HG03520 (cell line): ENCODE data around the gene SKA2.
"Not testable (repeated sequence)": the region's sequence is repeated elsewhere in the genome, so short reads cannot be mapped to it uniquely, and the experiment has no call there.

Experiments
- ATAC-seq: cut with Tn5 transposase; IDR thresholded peaks from one replicate; pipeline ENCODE4 v1.9.1; 2021; ENCODE audit warnings: mild to moderate bottlenecking, moderate library complexity; ENCODE audit not compliant: unreplicated experiment

The SKA2 gene

DNA sequence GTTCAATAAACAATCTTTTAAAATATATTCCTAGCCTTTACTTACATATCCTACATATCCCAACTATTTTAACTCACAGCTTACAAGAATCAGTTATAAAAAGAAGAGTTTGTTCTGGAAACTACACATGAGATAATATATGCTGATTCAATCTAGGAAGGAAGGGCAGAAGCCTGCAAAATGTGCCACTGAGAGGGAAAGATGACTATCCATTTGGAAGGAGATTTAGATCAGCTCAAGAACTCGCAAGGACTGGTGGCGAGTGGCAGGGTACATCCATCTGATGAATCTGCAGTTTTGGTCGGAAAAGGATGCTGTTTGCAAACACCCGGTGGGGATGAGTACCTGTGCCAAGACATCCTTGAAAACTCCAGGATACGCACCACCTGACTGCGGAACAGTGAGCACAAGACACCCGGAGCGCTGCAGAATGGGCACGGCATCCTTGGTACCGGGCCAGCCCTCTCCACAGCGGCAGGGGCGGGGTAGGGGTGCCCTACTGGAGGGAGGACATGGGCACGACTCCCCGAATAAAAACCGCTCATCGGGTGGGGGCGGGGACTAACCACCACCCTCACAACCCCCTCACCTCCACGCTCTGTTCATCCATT is 49.0 kb downstream of the SKA2 start:
- peak; percentile 22 for ATAC-seq

DNA sequence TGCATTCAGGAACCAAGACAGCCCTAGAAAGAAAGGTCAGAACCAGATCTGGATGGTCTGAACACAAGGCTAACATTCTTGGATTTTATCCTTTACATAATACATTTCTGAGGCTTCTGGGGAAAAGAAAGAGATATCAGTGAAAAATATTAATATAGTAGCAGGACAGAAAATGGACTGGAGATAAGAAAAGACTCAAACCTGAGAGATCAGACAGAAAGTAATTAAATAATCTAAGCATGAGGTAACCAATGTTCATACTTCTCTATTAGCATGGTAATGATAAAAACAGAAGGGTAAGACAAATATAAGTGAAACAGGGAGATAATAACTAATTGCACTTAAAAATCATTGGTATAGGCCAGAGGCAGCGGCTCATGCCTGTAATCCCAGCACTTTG is 53.8 kb downstream of the SKA2 start:
- no peak for ATAC-seq

DNA sequence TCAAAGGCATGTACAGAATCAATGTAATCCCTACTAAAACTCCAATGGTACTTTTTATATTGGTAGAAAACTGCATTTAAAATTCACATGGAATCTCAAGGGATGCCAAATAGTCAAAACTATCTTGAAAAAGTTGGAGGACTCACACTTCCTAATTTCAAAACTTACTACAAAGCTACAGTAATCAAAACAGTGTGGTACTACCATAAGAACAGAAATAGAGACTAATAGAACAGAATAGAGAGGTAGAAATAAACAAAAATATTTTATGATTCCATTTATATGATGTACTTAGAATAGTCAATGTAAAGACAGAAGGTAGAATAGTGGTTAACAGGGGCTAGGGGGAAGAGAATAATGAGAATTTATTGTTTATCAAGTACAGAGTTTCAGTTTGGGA is 57.1 kb downstream of the SKA2 start:
- no peak for ATAC-seq

DNA sequence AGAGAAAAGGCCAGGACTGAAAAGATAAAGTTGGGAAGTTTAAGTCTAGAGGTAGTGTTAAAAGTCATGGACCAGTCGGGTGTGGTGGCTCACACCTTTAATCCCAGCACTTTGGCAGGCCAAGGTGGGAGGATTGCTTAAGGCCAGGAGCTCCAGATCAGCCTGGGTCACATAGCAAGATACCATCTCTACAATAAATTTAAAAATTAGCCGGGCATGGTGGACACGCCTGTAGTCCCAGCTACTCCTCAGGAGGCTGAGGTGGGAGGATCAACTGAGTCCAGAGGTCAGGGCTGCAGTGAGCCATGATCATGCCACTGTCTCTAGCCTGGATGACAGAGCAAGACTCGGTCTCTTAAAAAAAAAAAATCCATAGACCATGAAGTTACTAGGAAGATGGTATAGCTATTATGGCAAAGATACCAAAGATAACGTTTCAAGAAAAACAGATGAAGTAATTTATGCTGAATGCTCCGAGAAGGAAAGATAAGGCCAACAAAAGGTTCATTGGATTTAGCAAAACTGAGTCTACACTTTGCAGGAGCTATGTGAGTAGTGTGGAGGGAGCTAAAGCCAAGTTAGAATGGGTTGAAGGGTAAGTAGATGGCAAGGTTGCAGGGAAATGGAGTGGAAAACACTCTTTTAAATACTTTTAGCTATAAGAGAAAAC is 60.0 kb downstream of the SKA2 start:
- no peak for ATAC-seq

DNA sequence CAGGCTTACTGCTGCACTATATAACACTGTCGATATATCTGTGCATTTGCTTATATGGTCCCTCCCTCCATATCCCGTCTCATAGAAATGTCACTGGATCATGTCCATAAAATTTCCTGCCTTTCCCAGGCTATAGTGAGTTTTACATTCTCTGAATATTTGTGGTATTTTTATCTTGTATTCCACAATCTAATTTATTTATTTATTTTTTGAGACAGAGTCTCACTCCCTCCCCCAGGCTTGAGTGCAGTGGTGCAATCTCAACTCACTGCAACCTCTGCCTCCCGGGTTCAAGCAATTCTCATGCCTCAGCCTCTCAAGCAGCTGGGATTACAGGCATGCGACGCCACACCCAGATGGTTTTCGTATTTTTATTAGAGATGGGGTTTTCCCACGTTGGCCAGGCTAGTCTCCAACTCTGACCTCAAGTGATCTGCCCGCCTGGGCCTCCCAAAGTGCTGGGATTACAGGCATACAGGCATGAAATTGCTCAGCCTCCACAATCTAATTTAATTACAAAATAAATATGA is 61.2 kb downstream of the SKA2 start:
- no peak for ATAC-seq

DNA sequence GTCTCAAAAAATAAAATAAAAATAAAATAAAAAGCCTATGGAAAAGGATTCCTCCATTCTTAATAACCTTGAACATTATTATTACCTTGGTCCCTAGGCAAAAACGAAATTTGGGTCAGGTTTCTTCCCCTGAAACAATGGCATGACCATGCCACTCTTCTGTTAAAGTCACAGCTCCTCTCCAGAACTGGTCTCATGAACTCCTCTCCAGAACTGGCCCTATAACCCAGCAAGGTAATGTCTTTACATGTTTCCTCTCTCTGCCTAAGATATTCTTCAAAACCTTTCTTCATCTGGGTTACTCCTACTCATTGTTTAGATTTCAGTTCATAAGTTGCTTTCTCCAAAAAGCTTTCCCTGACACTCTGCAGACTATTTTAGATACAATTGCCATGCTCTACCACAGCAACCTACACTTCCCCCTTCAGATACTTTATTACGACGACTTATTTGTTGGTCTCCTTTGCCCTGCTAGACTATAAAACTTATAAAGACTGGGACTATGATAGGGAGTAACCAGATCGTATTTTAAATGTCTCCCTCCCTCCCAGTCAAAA is 61.8 kb downstream of the SKA2 start:
- no peak for ATAC-seq

DNA sequence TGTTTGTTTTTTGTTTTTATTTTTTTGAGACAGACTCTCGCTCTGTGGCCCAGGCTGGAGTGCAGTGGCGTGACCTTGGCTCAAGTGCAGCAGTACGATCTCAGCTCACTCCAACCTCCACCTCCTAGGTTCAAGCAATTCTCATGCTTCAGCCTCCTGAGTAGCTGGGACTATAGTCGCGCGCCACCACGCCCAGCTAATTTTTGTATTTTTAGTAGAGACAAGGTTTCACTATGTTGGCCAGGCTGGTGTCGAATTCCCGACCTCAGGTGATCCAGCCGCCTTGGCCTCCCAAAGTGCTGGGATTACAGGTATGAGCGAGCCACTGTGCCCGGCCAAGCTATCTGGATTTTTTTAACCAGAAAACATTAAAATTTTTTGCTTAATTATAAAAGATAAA is 64.4 kb downstream of the SKA2 start:
- not testable (repeated sequence) for ATAC-seq

DNA sequence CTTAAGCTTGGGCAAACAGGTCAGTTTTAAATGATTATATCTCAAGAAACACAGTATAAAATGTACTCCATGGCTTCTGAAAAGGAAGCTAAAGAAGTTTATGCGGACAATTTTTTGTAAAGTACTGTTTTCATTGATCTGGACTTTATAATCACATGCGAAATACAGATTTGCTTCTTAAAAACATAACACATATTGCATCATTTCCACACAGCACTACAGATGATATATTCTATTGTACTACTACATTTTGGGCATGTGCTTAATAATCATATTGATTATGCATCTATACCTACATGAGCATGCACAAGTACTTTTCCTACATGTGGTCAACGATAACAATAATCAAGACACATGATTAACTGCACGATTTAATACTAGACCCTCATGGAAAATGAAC is 70.8 kb downstream of the SKA2 start:
- ATAC-seq: no peak

DNA sequence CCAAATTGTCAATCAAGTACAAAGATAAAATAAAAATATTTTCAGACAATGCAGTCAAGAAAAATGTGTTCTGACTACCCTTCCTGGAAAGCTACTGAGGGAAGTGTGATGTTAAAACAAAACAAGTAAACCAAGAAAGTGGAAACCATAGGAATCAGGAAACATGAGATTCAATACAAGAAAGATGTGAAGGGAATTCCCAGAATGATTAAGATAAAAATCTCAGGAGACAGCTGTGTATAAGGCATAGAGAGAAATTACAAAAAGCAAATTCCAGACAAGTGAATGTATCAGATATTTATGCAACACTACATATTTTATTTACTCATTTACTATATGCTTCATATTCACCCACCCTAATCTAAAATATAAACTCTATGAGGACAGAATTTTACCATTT is 80.5 kb downstream of the SKA2 start:
- ATAC-seq: no peak

DNA sequence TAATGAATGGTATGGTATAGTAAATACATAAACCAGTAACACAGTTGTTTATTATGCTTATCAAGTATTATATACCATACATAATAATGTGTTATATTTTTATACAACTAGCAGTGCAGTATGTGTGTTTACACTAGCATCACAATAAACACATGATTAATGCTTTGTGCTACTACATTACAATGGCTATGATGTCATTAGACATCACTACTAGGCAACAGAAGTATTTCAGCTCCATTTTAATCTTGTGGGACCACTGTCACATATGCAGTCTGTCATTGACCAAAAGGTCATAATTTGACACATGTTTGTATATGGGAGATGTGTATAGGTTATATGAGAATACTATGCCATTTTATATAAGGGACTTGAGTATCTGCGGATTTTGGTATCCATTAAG is 81.0 kb downstream of the SKA2 start:
- ATAC-seq: no peak

DNA sequence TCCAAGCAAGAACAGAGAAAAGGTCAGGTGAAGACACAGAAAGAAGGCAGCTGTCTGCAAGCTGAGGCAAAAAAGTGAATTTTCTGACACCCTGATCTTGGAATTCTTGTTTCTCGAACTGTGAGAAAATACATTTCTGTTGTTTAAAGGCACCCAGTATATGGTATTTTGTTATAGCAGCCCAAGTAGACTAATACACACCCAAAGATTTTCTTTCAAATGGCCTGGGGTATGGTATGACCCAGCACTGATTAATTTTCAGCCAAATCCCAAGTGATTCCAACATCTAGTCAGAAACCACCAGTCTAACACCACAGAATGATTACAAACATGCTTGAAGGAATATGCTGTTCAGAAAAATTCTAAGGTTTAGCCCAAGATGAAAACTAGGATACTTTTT is 85.1 kb downstream of the SKA2 start:
- ATAC-seq: no peak

DNA sequence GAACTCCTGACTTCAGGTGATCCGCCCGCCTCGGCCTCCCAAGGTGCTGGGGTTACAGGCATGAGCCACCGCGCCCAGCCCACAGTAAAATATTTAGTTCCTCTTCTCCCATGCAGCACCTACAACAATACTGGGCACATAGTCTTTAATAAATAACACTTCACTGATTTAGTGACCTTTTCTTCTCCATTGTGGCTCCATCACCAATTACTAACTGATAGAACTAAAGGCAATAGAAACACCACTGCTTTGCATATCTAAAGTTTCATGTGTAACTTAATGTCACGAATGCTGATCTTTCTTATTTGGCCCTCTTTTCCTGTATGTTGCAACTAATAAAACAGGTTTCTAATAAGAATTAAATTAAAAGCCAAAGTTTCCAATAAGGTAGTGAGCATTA is 87.2 kb downstream of the SKA2 start:
- no peak for ATAC-seq

DNA sequence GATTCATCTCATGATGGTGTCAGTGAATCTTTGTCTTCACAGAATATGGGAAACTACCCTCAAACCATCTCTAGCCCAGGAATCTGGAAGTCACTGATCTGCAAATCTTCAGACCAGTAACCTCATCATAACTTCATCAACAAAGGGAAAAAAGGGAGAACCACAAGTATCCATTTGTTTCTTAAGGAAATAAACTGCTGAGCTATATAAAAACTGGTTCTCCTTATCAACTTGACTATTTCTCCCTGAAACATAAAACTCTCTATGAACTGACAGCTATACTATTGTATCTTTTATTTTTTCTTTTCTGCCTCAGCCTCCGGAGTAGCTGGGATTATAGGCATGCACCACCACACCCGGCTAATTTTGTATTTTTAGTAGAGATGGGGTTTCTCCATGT is 87.6 kb downstream of the SKA2 start:
- no peak for ATAC-seq

DNA sequence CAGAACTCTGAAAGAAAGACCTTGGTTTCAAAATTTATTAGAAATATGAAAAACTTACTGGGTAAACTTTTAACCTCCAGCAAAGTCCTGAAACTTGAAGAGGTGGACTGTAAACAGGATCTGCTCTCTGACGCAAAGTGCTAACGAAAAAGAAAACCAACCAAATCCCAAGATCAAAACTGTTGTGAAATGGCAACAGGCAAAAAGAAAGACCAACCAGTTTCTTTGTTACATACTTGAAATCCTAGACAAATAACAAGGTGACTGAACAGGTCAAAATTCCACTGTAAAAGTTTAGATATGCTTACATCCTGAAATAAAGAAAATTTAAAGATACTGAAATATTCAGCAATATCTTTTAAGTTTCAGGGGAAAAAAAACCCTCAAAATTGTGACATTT is 92.5 kb downstream of the SKA2 start:
- no peak for ATAC-seq
